Large intestine (tissue), 12 donors: Measurements from ENCODE around the gene DOCK8. TPM values are rescaled to one million over a fixed set of nuclear protein-coding genes. Genes with fewer than 3 reads are reported as not detected.
"Not testable (repeated sequence)": the region's sequence is repeated elsewhere in the genome, so short reads cannot be mapped to it uniquely, and the experiment has no call there.

Source experiments
- DNase-seq, 2 donors: peaks; one replicate each; pipeline versions ENCODE4 v3.0.0 to v3.0.0-alpha.2; 2013
- H3K27ac ChIP-seq: one replicate; pipeline ENCODE4 v1.5.1; 2013; ENCODE audit warnings: low read length
- H3K27me3 ChIP-seq: 2 replicates; pipeline ENCODE4 v1.6.1; 2013; ENCODE audit warnings: low read length; ENCODE audit not compliant: control insufficient read depth, insufficient read depth
- H3K36me3 ChIP-seq: 2 replicates; pipeline ENCODE4 v1.6.1; 2013; ENCODE audit warnings: low read length; ENCODE audit not compliant: control insufficient read depth, insufficient read depth
- H3K4me1 ChIP-seq: one replicate; pipeline ENCODE4 v1.6.1; 2013; ENCODE audit warnings: low read length; ENCODE audit not compliant: control insufficient read depth, insufficient read depth
- H3K4me3 ChIP-seq: one replicate; pipeline ENCODE4 v1.5.1; 2013; ENCODE audit warnings: low read length
- H3K9me3 ChIP-seq: one replicate; pipeline ENCODE4 v1.6.1; 2013; ENCODE audit warnings: mild to moderate bottlenecking, low read depth, low read length, moderate library complexity; ENCODE audit not compliant: control insufficient read depth
- WGBS: methylation state at CpG from one replicate; pipeline ENCODE4 v1.1.5; 2013; ENCODE audit warnings: low lambda C conversion rate; ENCODE audit not compliant: insufficient coverage; 5-methylcytosine and 5-hydroxymethylcytosine counted together
- long read RNA-seq, 11 donors: transcript quantifications; one replicate each; lab custom pipeline, GENCODE V29; 2026
- polyA plus RNA-seq: library from polyadenylated mRNA; unstranded; fragments of 120-200 nt; gene quantifications from one replicate; pipeline ENCODE4 v1.2.1, GENCODE V29; 2013

DOCK8 gene
- polyA plus RNA-seq: 15.8 TPM
- long read RNA-seq, donor 1: 0 reads
- long read RNA-seq, donor 2: 0 reads
- long read RNA-seq, donor 3: 0 reads
- long read RNA-seq, donor 4: 0 reads
- long read RNA-seq, donor 5: 0 reads
- long read RNA-seq, donor 6, partial matches to known transcripts: 0 of 1 reads
- long read RNA-seq, donor 6, other reads (novel, unspliced or antisense): 0 of 1 reads
- long read RNA-seq, donor 7: 0 reads
- long read RNA-seq, donor 8: 0 reads
- long read RNA-seq, donor 9: 0 reads
- long read RNA-seq, donor 10: 0 reads
- long read RNA-seq, donor 11: 0 reads

- Histone ChIP-seq H3K36me3 (no peaks in the 10 kb centered on the region), H3K9me3 (peaks cover 4% of the 10 kb centered on the region), H3K27ac (peak within 1 kb of the TSS; percentile 60), H3K27me3 (peaks cover 4% of the 10 kb centered on the region), H3K4me1 (peaks cover 7% of the 10 kb centered on the region), H3K4me3 (peak within 1 kb of the TSS; percentile 48)
- DNase-seq: peak; percentile 51 to 82
- WGBS: no CpG with 5 or more reads among the region's 103 CpGs
Measured at GRCh38 chr9:214648-215493, at the start of gene DOCK8. Gene DOCK8 (plus strand): TSS chr9:214865. CDS start chr9:214977, 112 bp downstream.

GRCh38 chr9:169757-170156 is 44.9 kb upstream of the DOCK8 start:
- not testable (repeated sequence) for DNase-seq, H3K27ac ChIP-seq, H3K4me3 ChIP-seq, H3K27me3 ChIP-seq, H3K36me3 ChIP-seq, H3K9me3 ChIP-seq, H3K4me1 ChIP-seq
- WGBS: no CpG with 5 or more reads among the region's 3 CpGs

- no CpG with 5 or more reads among the region's 23 CpGs for WGBS
- DNase-seq: peak; percentile 2 to 24
Measured at GRCh38 chr9:178140-178825, 36.4 kb upstream of the DOCK8 start.

GRCh38 chr9:178970-179383 is 35.7 kb upstream of the DOCK8 start, which contains the start of gene ZNG1A:
Gene ZNG1A (minus strand): TSS chr9:179056. CDS start chr9:178969, 87 bp downstream.
- peak; percentile 85 to 91 for DNase-seq
- not testable (repeated sequence) for H3K4me1 ChIP-seq, H3K27me3 ChIP-seq, H3K9me3 ChIP-seq, H3K36me3 ChIP-seq
- no CpG with 5 or more reads among the region's 32 CpGs for WGBS
- H3K27ac ChIP-seq: peak within 1 kb of the TSS; percentile 67
- H3K4me3 ChIP-seq: peak within 1 kb of the TSS; percentile 35

More at GRCh38 chr9:178140-178825, 36.4 kb upstream of the DOCK8 start:
- H3K4me1 ChIP-seq, H3K27me3 ChIP-seq, H3K9me3 ChIP-seq, H3K36me3 ChIP-seq: not testable (repeated sequence)
- Histone ChIP-seq H3K4me3 (peak overlapping the region; percentile 35), H3K27ac (peak overlapping the region; percentile 67)

- not testable (repeated sequence) for H3K4me3 ChIP-seq, H3K36me3 ChIP-seq, H3K27ac ChIP-seq, DNase-seq, H3K27me3 ChIP-seq, H3K4me1 ChIP-seq, H3K9me3 ChIP-seq
- no CpG with 5 or more reads among the region's 1 CpG for WGBS
Measured at GRCh38 chr9:199601-200000, 15.1 kb upstream of the DOCK8 start.

GRCh38 chr9:206481-206880 is 8.2 kb upstream of the DOCK8 start:
- Histone ChIP-seq H3K4me3 (no peak overlapping the region), H3K27me3 (peaks cover 2% of the 10 kb centered on the region), H3K27ac (no peak overlapping the region), H3K4me1 (no peaks in the 10 kb centered on the region), H3K36me3 (no peaks in the 10 kb centered on the region), H3K9me3 (no peaks in the 10 kb centered on the region)
- no peak for DNase-seq
- WGBS: no CpG with 5 or more reads among the region's 1 CpG

- WGBS: no CpG with 5 or more reads among the region's 14 CpGs
Measured at GRCh38 chr9:209143-209758, 5.4 kb upstream of the DOCK8 start.

GRCh38 chr9:211036-211435 is 3.6 kb upstream of the DOCK8 start:
- peaks cover 4% of the 10 kb centered on the region for H3K9me3 ChIP-seq
- peaks cover 5% of the 10 kb centered on the region for H3K27me3 ChIP-seq
- WGBS: 100% methylated on average over 2 of the region's 7 CpGs
- no peaks in the 10 kb centered on the region for H3K4me1 ChIP-seq
- DNase-seq: no peak
- no peaks in the 10 kb centered on the region for H3K36me3 ChIP-seq
- H3K4me3 ChIP-seq: no peak overlapping the region
- no peak overlapping the region for H3K27ac ChIP-seq

More at GRCh38 chr9:209143-209758, 5.4 kb upstream of the DOCK8 start:
- H3K4me3 ChIP-seq: no peak overlapping the region
- no peaks in the 10 kb centered on the region for H3K36me3 ChIP-seq
- H3K4me1 ChIP-seq: no peaks in the 10 kb centered on the region
- DNase-seq: no peak
- peaks cover 2% of the 10 kb centered on the region for H3K27me3 ChIP-seq
- peaks cover 4% of the 10 kb centered on the region for H3K9me3 ChIP-seq
- H3K27ac ChIP-seq: no peak overlapping the region

GRCh38 chr9:211557-211956 is 3.1 kb upstream of the DOCK8 start:
- no peak for DNase-seq
- H3K36me3 ChIP-seq: no peaks in the 10 kb centered on the region
- peaks cover 3% of the 10 kb centered on the region for H3K4me1 ChIP-seq
- H3K9me3 ChIP-seq: peaks cover 4% of the 10 kb centered on the region
- H3K27ac ChIP-seq: no peak overlapping the region
- peaks cover 5% of the 10 kb centered on the region for H3K27me3 ChIP-seq
- WGBS: 100% methylated on average over 1 of the region's 5 CpGs
- H3K4me3 ChIP-seq: no peak overlapping the region

GRCh38 chr9:212297-212696 is 2.4 kb upstream of the DOCK8 start:
- Histone ChIP-seq H3K9me3 (peaks cover 4% of the 10 kb centered on the region), H3K27ac (no peak overlapping the region), H3K4me1 (peaks cover 4% of the 10 kb centered on the region), H3K27me3 (peaks cover 4% of the 10 kb centered on the region), H3K36me3 (no peaks in the 10 kb centered on the region), H3K4me3 (no peak overlapping the region)
- no peak for DNase-seq
- WGBS: 100% methylated on average over 2 of the region's 3 CpGs
